ENCODE measurements around the gene LARGE2.

- TF ChIP-seq CTCF (IDR thresholded peaks at IDR 0.05 in 4 of 5, conservative IDR thresholded peaks at IDR 0.05 in 1 of 5): no peak
- TF ChIP-seq POLR2A (IDR thresholded peaks at IDR 0.05): no peak
These were observed 19.9 kb downstream of the LARGE2 start for GRCh38 chr11:45942381-45942780.

Measured in gastrocnemius medialis (tissue), 4 donors.